HCT116 (cell line): ENCODE data around the gene SCN4A. TPM values are rescaled to one million over a fixed set of nuclear protein-coding genes. Genes with fewer than 3 reads are reported as not detected.

Experiments used
- ATAC-seq: fragments of 200-7000 bp; cut with Tn5 transposase; 2 replicates; pipeline ENCODE4 v1.9.1; 2020; ENCODE audit warnings: mild to moderate bottlenecking, moderate library complexity
- BruUV-seq: library from RNA; stranded (reverse); fragments of 400-500 nt; replicated peaks from 2 replicates; lab custom pipeline; 2021; lab: Mats Ljungman, UMichigan
- CTCF ChIA-PET: fragments of 300-600 bp; sonication (Branson Sonifier 250); formaldehyde crosslinking; loops from one replicate; lab custom pipeline; 2021; ENCODE audit warnings: antibody characterized with exemption; lab: Charles Lee
- POLR2A ChIA-PET: fragments of 300-600, 350-600 bp; sonication (Branson Sonifier 250); formaldehyde crosslinking; loops from one replicate; lab custom pipeline; 2021; ENCODE audit warnings: antibody characterized with exemption; lab: Charles Lee
- RAD21 ChIA-PET, 2 experiments: fragments of 300-600 bp; sonication (Branson Sonifier 250); formaldehyde crosslinking; loops; one replicate each; lab custom pipeline; 2023; ENCODE audit warnings: low total read pairs in 2 of 2; ENCODE audit not compliant: uncharacterized antibody in 2 of 2, unreplicated experiment in 2 of 2, low non-redundant PET in 1 of 2; lab: Charles Lee
- DNase-seq: peaks from one replicate; pipeline ENCODE4 v3.0.0-alpha.2; 2010; ENCODE audit warnings: low read depth, low spot score
- H2AFZ ChIP-seq: fragments of 200-600 bp; shearing (Covaris generic), sonication (generic); 2 replicates; pipeline ENCODE4 v1.6.1; 2017; ENCODE audit warnings: low read depth, mixed run types, mixed read lengths, antibody characterized with exemption, low read length; ENCODE audit not compliant: poor library complexity, severe bottlenecking
- H3K27ac ChIP-seq: 2 replicates; pipeline ENCODE4 v1.5.1; 2012; ENCODE audit warnings: low read depth, low read length
- H3K27me3 ChIP-seq: fragments of 200-600 bp; sonication (generic); 2 replicates; pipeline ENCODE4 v1.6.1; 2016; ENCODE audit warnings: mixed run types, low read length, mixed read lengths; ENCODE audit not compliant: insufficient read depth
- H3K36me3 ChIP-seq, 2 experiments: fragments of 200-500 bp in 1 of 2; fragments of 200-600 bp in 1 of 2; sonication (Bioruptor generic) in 1 of 2; sonication (generic) in 1 of 2; 2 replicates each; pipeline versions ENCODE4 v1.5.1 to v1.6.1; 2014 to 2016; ENCODE audit warnings: low read length in 2 of 2, inconsistent platforms in 1 of 2, mixed read lengths in 1 of 2, mixed run types in 1 of 2; ENCODE audit not compliant: insufficient read depth in 2 of 2, control insufficient read depth in 1 of 2
- H3K4me1 ChIP-seq, 2 experiments: fragments of 200-600 bp in 1 of 2; sonication (generic) in 1 of 2; 2 replicates each; pipeline versions ENCODE4 v1.5.1 to v1.6.1; 2012 to 2017; ENCODE audit warnings: low read length in 2 of 2, inconsistent platforms in 1 of 2, mild to moderate bottlenecking in 1 of 2, mixed read lengths in 1 of 2, mixed run types in 1 of 2, moderate library complexity in 1 of 2; ENCODE audit not compliant: insufficient read depth in 2 of 2, control insufficient read depth in 1 of 2
- H3K4me2 ChIP-seq: fragments of 200-600 bp; sonication (generic); 2 replicates; pipeline ENCODE4 v1.6.1; 2017; ENCODE audit warnings: mixed run types, low read length, mixed read lengths
- H3K4me3 ChIP-seq, 2 experiments: fragments of 200-600 bp in 1 of 2; sonication (generic) in 1 of 2; replicated peaks in 1 of 2; 2 replicates each; pipeline ENCODE4 v1.5.1; 2011 to 2016; ENCODE audit warnings: low read length in 2 of 2, control low read depth in 1 of 2, low read depth in 1 of 2, mild to moderate bottlenecking in 1 of 2, mixed read lengths in 1 of 2, mixed run types in 1 of 2
- H3K79me2 ChIP-seq: fragments of 200-600 bp; sonication (generic); 2 replicates; pipeline ENCODE4 v1.6.1; 2017; ENCODE audit warnings: mild to moderate bottlenecking, mixed run types, low read length, moderate library complexity, mixed read lengths; ENCODE audit not compliant: insufficient read depth
- H3K9ac ChIP-seq: fragments of 200-600 bp; sonication (generic); 2 replicates; pipeline ENCODE4 v1.6.1; 2016; ENCODE audit warnings: low read length, mixed read lengths
- H3K9me2 ChIP-seq: fragments of 200-600 bp; sonication (generic), shearing (Covaris generic); 2 replicates; pipeline ENCODE4 v1.6.1; 2017; ENCODE audit warnings: mixed run types, mild to moderate bottlenecking, moderate library complexity; ENCODE audit not compliant: insufficient read depth
- H3K9me3 ChIP-seq, 2 experiments: fragments of 200-500 bp in 1 of 2; fragments of 200-600 bp in 1 of 2; sonication (Bioruptor generic) in 1 of 2; sonication (generic) in 1 of 2; 2 replicates each; pipeline ENCODE4 v1.6.1; 2014 to 2017; ENCODE audit warnings: low read length in 2 of 2, mixed read lengths in 2 of 2, inconsistent platforms in 1 of 2, low read depth in 1 of 2, mild to moderate bottlenecking in 1 of 2, mixed run types in 1 of 2, moderate library complexity in 1 of 2; ENCODE audit not compliant: control insufficient read depth in 1 of 2, insufficient read depth in 1 of 2
- H4K20me1 ChIP-seq: fragments of 200-600 bp; sonication (generic), shearing (Covaris generic); 2 replicates; pipeline ENCODE4 v1.6.1; 2017; ENCODE audit warnings: mixed run types, mild to moderate bottlenecking, moderate library complexity; ENCODE audit not compliant: insufficient read depth
- CBX3 ChIP-seq: IDR thresholded peaks from 2 replicates; pipeline ENCODE4 v1.6.1; 2012; ENCODE audit warnings: low read depth
- CEBPB ChIP-seq: IDR thresholded peaks from 2 replicates; pipeline ENCODE4 v1.6.1; 2012; ENCODE audit warnings: low read depth
- CTCF ChIP-seq, 3 experiments: fragments of 200-600 bp in 1 of 3; sonication (generic) in 1 of 3; IDR thresholded peaks in 2 of 3; conservative IDR thresholded peaks in 1 of 3; 2 replicates each; pipeline ENCODE4 v1.5.1; 2012 to 2017; ENCODE audit warnings: low read depth in 2 of 3, low read length in 2 of 3, antibody characterized with exemption in 1 of 3, borderline replicate concordance in 1 of 3, control low read depth in 1 of 3, mild to moderate bottlenecking in 1 of 3, mixed read lengths in 1 of 3, mixed run types in 1 of 3, moderate library complexity in 1 of 3; ENCODE audit not compliant: insufficient read depth in 1 of 3
- EGR1 ChIP-seq: IDR thresholded peaks from 2 replicates; pipeline ENCODE4 v1.6.1; 2012; ENCODE audit warnings: low read depth
- EZH2 ChIP-seq: fragments of 200-600 bp; sonication (generic); IDR thresholded peaks from 2 replicates; pipeline ENCODE4 v1.6.1; 2017; ENCODE audit warnings: antibody characterized with exemption, mixed run types
- EZH2phosphoT487 ChIP-seq: fragments of 200-600 bp; IDR thresholded peaks from 2 replicates; pipeline ENCODE4 v1.6.1; 2018; ENCODE audit warnings: antibody characterized with exemption, borderline replicate concordance
- FOSL1 ChIP-seq: IDR thresholded peaks from 2 replicates; pipeline ENCODE4 v1.6.1; 2012; ENCODE audit warnings: low read depth
- JUND ChIP-seq: IDR thresholded peaks from 2 replicates; pipeline ENCODE4 v1.6.1; 2012
- MAX ChIP-seq: IDR thresholded peaks from 2 replicates; pipeline ENCODE4 v1.6.1; 2012
- POLR2A ChIP-seq: IDR thresholded peaks from 2 replicates; pipeline ENCODE4 v1.7.0; 2011; ENCODE audit warnings: borderline replicate concordance; ENCODE audit not compliant: insufficient read depth, insufficient read length; ENCODE audit errors: extremely low read depth
- POLR2AphosphoS5 ChIP-seq: IDR thresholded peaks from 2 replicates; pipeline ENCODE4 v1.6.1; 2011; ENCODE audit warnings: mild to moderate bottlenecking, low read depth, low read length, moderate library complexity
- RAD21 ChIP-seq: IDR thresholded peaks from 2 replicates; pipeline ENCODE4 v1.6.1; 2012; ENCODE audit warnings: low read depth, mild to moderate bottlenecking
- SIN3A ChIP-seq: IDR thresholded peaks from 2 replicates; pipeline ENCODE4 v1.6.1; 2012; ENCODE audit warnings: low read depth
- SP1 ChIP-seq: IDR thresholded peaks from 2 replicates; pipeline ENCODE4 v1.6.1; 2012; ENCODE audit warnings: low read depth
- intact Hi-C: fragments of 100-400 bp; cut with micrococcal nuclease; formaldehyde crosslinking; loops from 2 replicates; pipeline ENCODE4 v1.10.0; 2022
- total RNA-seq: library from RNA; stranded (reverse); gene quantifications from one replicate; pipeline ENCODE4 v1.2.1, GENCODE V29; 2021; ENCODE audit not compliant: unreplicated experiment
- TF ChIP-seq, protein P1 (sequence below): IDR thresholded peaks from 2 replicates; pipeline ENCODE4 v1.6.1; 2011; ENCODE audit warnings: mild to moderate bottlenecking, low read length, moderate library complexity; ENCODE audit not compliant: insufficient replicate concordance; ENCODE audit errors: extremely low read depth

SCN4A gene
- total RNA-seq, 1 experiment from 2014 or later = 2.7 TPM

DNA sequence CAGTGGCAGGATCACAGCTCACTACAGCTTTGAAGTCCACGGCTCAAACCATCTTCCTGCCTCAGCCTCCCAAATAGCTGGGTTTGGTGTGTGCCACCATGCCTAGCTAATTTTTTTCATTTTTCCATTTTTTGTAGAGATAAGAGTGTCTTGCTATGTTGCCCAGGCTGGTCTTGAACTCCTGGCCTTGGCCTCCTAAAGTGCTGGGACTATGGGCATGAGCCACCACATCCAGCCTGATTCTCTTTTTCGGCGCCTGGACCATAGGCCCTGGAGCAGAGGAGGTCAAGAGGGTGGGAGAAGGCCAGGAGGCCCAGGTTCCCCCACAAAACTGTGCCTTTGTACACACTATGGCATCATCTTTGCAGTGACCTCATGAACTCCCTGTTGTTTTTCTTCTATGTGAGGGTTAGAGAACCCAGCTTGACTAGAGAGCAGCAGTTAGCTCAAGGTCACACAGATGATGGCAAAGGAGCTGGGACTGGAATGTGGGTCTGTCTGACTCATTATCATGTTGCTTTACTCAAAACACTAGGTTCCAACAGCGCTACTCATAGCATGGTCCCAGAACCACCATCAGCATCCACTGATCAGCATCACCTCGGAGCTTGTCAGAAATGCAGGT is 16.3 kb downstream of the SCN4A start:
- Histone ChIP-seq H3K9me3 (no peaks in the 10 kb centered on the region), H3K9ac (no peak overlapping the region), H3K27me3 (no peaks in the 10 kb centered on the region), H2AFZ (no peak overlapping the region), H3K4me2 (no peak overlapping the region), H3K9me2 (no peaks in the 10 kb centered on the region), H3K36me3 (no peaks in the 10 kb centered on the region), H3K79me2 (no peaks in the 10 kb centered on the region), H3K27ac (no peak overlapping the region), H3K4me3 (no peak overlapping the region), H3K4me1 (peaks cover 4 to 11% of the 10 kb centered on the region in 2 experiments; a peak in 3 of 4 replicates), H4K20me1 (no peaks in the 10 kb centered on the region)
- no peak for TF ChIP-seq EZH2
- TF ChIP-seq CBX3 = no peak
- no peak for TF ChIP-seq POLR2AphosphoS5
- no peak for TF ChIP-seq EZH2phosphoT487
- POLR2A ChIA-PET = no interaction called here
- CTCF ChIA-PET = interaction anchor here (1.5 to 4.0 kb wide), 3 partner anchors 10 to 38 kb away, joined by 4 to 29 read pairs (median 4); partner anchors contain the start of gene GH1
- no peak for ATAC-seq
- RAD21 ChIA-PET = no interaction called here
- intact Hi-C loops = no loop called here
- BruUV-seq = no TSS peak
- no peak for DNase-seq

- Histone ChIP-seq H3K9ac (no peak overlapping the region), H2AFZ (no peak overlapping the region), H3K79me2 (no peaks in the 10 kb centered on the region), H3K36me3 (no peaks in the 10 kb centered on the region), H3K4me2 (no peak overlapping the region), H3K4me1 (peaks cover 0 to 9% of the 10 kb centered on the region in 2 experiments; a peak in 2 of 4 replicates), H3K4me3 (no peak overlapping the region), H4K20me1 (no peaks in the 10 kb centered on the region), H3K9me2 (no peaks in the 10 kb centered on the region), H3K27me3 (no peaks in the 10 kb centered on the region), H3K27ac (no peak overlapping the region), H3K9me3 (no peaks in the 10 kb centered on the region)
- RAD21 ChIA-PET = no interaction called here
- POLR2A ChIA-PET = no interaction called here
- no peak for ATAC-seq
- no TSS peak for BruUV-seq
- TF ChIP-seq JUND (no peak), MAX (no peak), POLR2A (no peak), CTCF (IDR thresholded peaks at IDR 0.05 in 2 of 3, conservative IDR thresholded peaks at IDR 0.05 in 1 of 3; ENCODE audit: borderline replicate concordance in 1 of 3, insufficient read depth in 1 of 3, low read depth in 2 of 3, low read length in 2 of 3) (no peak), POLR2AphosphoS5 (no peak), RAD21 (no peak), CEBPB (no peak), SP1 (no peak), EZH2phosphoT487 (no peak), SIN3A (no peak), EGR1 (no peak), FOSL1 (no peak)
- TF ChIP-seq, protein P1, sequence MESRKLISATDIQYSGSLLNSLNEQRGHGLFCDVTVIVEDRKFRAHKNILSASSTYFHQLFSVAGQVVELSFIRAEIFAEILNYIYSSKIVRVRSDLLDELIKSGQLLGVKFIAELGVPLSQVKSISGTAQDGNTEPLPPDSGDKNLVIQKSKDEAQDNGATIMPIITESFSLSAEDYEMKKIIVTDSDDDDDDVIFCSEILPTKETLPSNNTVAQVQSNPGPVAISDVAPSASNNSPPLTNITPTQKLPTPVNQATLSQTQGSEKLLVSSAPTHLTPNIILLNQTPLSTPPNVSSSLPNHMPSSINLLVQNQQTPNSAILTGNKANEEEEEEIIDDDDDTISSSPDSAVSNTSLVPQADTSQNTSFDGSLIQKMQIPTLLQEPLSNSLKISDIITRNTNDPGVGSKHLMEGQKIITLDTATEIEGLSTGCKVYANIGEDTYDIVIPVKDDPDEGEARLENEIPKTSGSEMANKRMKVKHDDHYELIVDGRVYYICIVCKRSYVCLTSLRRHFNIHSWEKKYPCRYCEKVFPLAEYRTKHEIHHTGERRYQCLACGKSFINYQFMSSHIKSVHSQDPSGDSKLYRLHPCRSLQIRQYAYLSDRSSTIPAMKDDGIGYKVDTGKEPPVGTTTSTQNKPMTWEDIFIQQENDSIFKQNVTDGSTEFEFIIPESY = no peak
- CTCF ChIA-PET = interaction anchor here (1.5 to 4.0 kb wide), 3 partner anchors 9 to 37 kb away, joined by 4 to 29 read pairs (median 4); partner anchors contain the start of gene GH1
- intact Hi-C loops = no loop called here
- no peak for DNase-seq
These were observed 16.9 kb downstream of the SCN4A start for GRCh38 chr17:63955791-63956190.
